ENCODE measurements around the gene ARMH1.

GRCh38 chr1:44641126-44642102 lies 33.1 kb upstream of the ARMH1 start:
- no peak for TF ChIP-seq CTCF (IDR thresholded peaks at IDR 0.05)
- TF ChIP-seq POLR2A (IDR thresholded peaks at IDR 0.05; ENCODE audit: low read depth): no peak
